IMR-90 (cell line): ENCODE results near the gene ZNF385D. TPM values are rescaled to one million over a fixed set of nuclear protein-coding genes. Genes with fewer than 3 reads are reported as not detected.

Experiments
- ATAC-seq: fragments of 200-7000 bp; cut with Tn5 transposase; 2 replicates; pipeline ENCODE4 v1.9.1; 2020; ENCODE audit warnings: low read depth, mild to moderate bottlenecking, moderate library complexity
- BruUV-seq: library from RNA; stranded (reverse); fragments of 400-500 nt; replicated peaks from 2 replicates; lab custom pipeline; 2021; lab: Mats Ljungman, UMichigan
- CTCF ChIA-PET: fragments of 300-600 bp; formaldehyde crosslinking; extraction: SDS; loops from one replicate; lab custom pipeline; 2021; ENCODE audit warnings: antibody characterized with exemption; lab: Yijun Ruan, JAX
- POLR2A ChIA-PET: fragments of 300-600 bp; sonication (Branson Sonifier 250); formaldehyde crosslinking; loops from one replicate; lab custom pipeline; 2022; ENCODE audit warnings: antibody characterized with exemption; ENCODE audit not compliant: unreplicated experiment; lab: Charles Lee
- DNase-seq: peaks from one replicate; pipeline ENCODE4 v3.0.0; 2013
- H2AFZ ChIP-seq: replicated peaks from 2 replicates; pipeline ENCODE3; 2013; ENCODE audit warnings: low read length, mild to moderate bottlenecking; ENCODE audit not compliant: poor library complexity
- H2AK5ac ChIP-seq: 2 replicates; pipeline ENCODE4 v1.6.1; 2013; ENCODE audit warnings: low read depth, low read length, inconsistent platforms
- H2AK9ac ChIP-seq: replicated peaks from 2 replicates; pipeline ENCODE3; 2013; ENCODE audit warnings: mild to moderate bottlenecking, low read depth, low read length, moderate library complexity; ENCODE audit not compliant: poor library complexity
- H2BK120ac ChIP-seq: 2 replicates; pipeline ENCODE4 v1.6.1; 2013; ENCODE audit warnings: low read depth, low read length, inconsistent platforms
- H2BK15ac ChIP-seq: 3 replicates; pipeline ENCODE4 v1.6.1; 2013; ENCODE audit warnings: low read depth, low read length, inconsistent platforms
- H2BK20ac ChIP-seq: 2 replicates; pipeline ENCODE4 v1.6.1; 2013; ENCODE audit warnings: low read depth, mild to moderate bottlenecking, inconsistent platforms, low read length, moderate library complexity
- H2BK5ac ChIP-seq: 2 replicates; pipeline ENCODE4 v1.6.1; 2013; ENCODE audit warnings: mild to moderate bottlenecking, low read depth, low read length, inconsistent platforms; ENCODE audit not compliant: poor library complexity, severe bottlenecking
- H3K14ac ChIP-seq: replicated peaks from 2 replicates; pipeline ENCODE4 v1.6.1; 2013; ENCODE audit warnings: low read depth, low read length, inconsistent platforms
- H3K18ac ChIP-seq: 2 replicates; pipeline ENCODE4 v1.6.1; 2013; ENCODE audit warnings: low read depth, low read length, control low read depth
- H3K23ac ChIP-seq: 2 replicates; pipeline ENCODE4 v1.6.1; 2013; ENCODE audit warnings: low read depth, low read length, inconsistent platforms
- H3K27ac ChIP-seq: 2 replicates; pipeline ENCODE4 v1.5.1; 2013; ENCODE audit warnings: mild to moderate bottlenecking, control low read depth, low read length; ENCODE audit not compliant: insufficient read depth
- H3K27me3 ChIP-seq: 2 replicates; pipeline ENCODE4 v1.6.1; 2013; ENCODE audit warnings: low read length; ENCODE audit not compliant: control insufficient read depth, insufficient read depth
- H3K36me3 ChIP-seq: 2 replicates; pipeline ENCODE4 v1.6.1; 2013; ENCODE audit warnings: low read length, mixed read lengths; ENCODE audit not compliant: control insufficient read depth, insufficient read depth
- H3K4ac ChIP-seq: 2 replicates; pipeline ENCODE4 v1.6.1; 2013; ENCODE audit warnings: low read depth, low read length, inconsistent platforms
- H3K4me1 ChIP-seq: 2 replicates; pipeline ENCODE4 v1.6.1; 2013; ENCODE audit warnings: low read length, mixed read lengths; ENCODE audit not compliant: control insufficient read depth, insufficient read depth
- H3K4me2 ChIP-seq: 2 replicates; pipeline ENCODE4 v1.6.1; 2013; ENCODE audit warnings: low read depth, mild to moderate bottlenecking, control low read depth, low read length, moderate library complexity
- H3K4me3 ChIP-seq: 2 replicates; pipeline ENCODE4 v1.5.1; 2013; ENCODE audit warnings: low read depth, mild to moderate bottlenecking, control low read depth, low read length, moderate library complexity; ENCODE audit not compliant: insufficient read depth
- H3K56ac ChIP-seq: 2 replicates; pipeline ENCODE4 v1.6.1; 2013; ENCODE audit warnings: low read length, inconsistent platforms; ENCODE audit not compliant: insufficient read depth; ENCODE audit errors: extremely low read depth
- H3K79me1 ChIP-seq, 2 experiments: 2 replicates each; pipeline ENCODE4 v1.6.1; 2013; ENCODE audit warnings: low read length in 2 of 2, inconsistent platforms in 1 of 2, low read depth in 1 of 2
- H3K9ac ChIP-seq: 2 replicates; pipeline ENCODE4 v1.6.1; 2013; ENCODE audit warnings: low read depth, low read length, control low read depth
- H3K9me1 ChIP-seq: 2 replicates; pipeline ENCODE4 v1.6.1; 2013; ENCODE audit warnings: low read length, inconsistent platforms; ENCODE audit not compliant: insufficient read depth
- H3K9me3 ChIP-seq: 2 replicates; pipeline ENCODE4 v1.6.1; 2013; ENCODE audit warnings: low read length; ENCODE audit not compliant: control insufficient read depth, insufficient read depth
- H4K20me1 ChIP-seq: 2 replicates; pipeline ENCODE4 v1.6.1; 2013; ENCODE audit warnings: low read length, inconsistent platforms; ENCODE audit not compliant: insufficient read depth
- H4K5ac ChIP-seq: 2 replicates; pipeline ENCODE4 v1.6.1; 2013; ENCODE audit warnings: mild to moderate bottlenecking, low read depth, low read length, control low read depth
- H4K8ac ChIP-seq, 2 experiments: 2 replicates each; pipeline ENCODE4 v1.6.1; 2013; ENCODE audit warnings: low read depth in 2 of 2, low read length in 2 of 2, control low read depth in 1 of 2, inconsistent platforms in 1 of 2
- H4K91ac ChIP-seq: 2 replicates; pipeline ENCODE4 v1.6.1; 2013; ENCODE audit warnings: low read depth, low read length, inconsistent platforms; ENCODE audit not compliant: insufficient read depth
- WGBS, 2 experiments: methylation state at CpG; one replicate each; pipeline versions ENCODE4 v1.1.5 to v1.1.7; 2013; ENCODE audit warnings: missing lambda C conversion rate in 2 of 2; ENCODE audit not compliant: insufficient read length in 1 of 2; ENCODE audit errors: extremely low coverage in 2 of 2; 5-methylcytosine and 5-hydroxymethylcytosine counted together
- dilution Hi-C: fragments of 300-500 bp; cut with HindIII; formaldehyde crosslinking; loops from one replicate; pipeline ENCODE4 v1.14.3; 2018; ENCODE audit warnings: low sequenced_read_pairs; ENCODE audit not compliant: unreplicated experiment
- in situ Hi-C: fragments of 300-500 bp; cut with MboI; formaldehyde crosslinking; loops from 3 replicates; pipeline ENCODE4 v1.14.3; 2019; ENCODE audit warnings: low sequenced_read_pairs, inconsistent platforms, mixed read lengths
- intact Hi-C: fragments of 100-400 bp; cut with micrococcal nuclease; formaldehyde crosslinking; loops from 2 replicates; pipeline ENCODE4 v1.10.0; 2022
- polyA plus RNA-seq, 3 experiments: library from polyadenylated mRNA; depleted of rRNA; stranded (reverse); fragments of >200 nt; gene quantifications; 2 replicates each; pipeline ENCODE4 v1.2.3, GENCODE V29; 2012; ENCODE audit warnings: low replicate concordance in 1 of 3
- total RNA-seq: library from RNA; depleted of rRNA; stranded (reverse); fragments of >200 nt; gene quantifications from 2 replicates; pipeline ENCODE4 v1.2.3, GENCODE V29; 2012
- TF ChIP-seq, protein P1 (sequence below): conservative IDR thresholded peaks from 2 replicates; pipeline ENCODE4 v1.5.1; 2012; ENCODE audit warnings: mild to moderate bottlenecking, low read depth, low read length, improper control_type of control experiment

Gene ZNF385D
- total and polyA plus RNA-seq, 2 of the 4 experiments (the other 2 are of a cell fraction) = 0.18 to 2.4 TPM

DNA sequence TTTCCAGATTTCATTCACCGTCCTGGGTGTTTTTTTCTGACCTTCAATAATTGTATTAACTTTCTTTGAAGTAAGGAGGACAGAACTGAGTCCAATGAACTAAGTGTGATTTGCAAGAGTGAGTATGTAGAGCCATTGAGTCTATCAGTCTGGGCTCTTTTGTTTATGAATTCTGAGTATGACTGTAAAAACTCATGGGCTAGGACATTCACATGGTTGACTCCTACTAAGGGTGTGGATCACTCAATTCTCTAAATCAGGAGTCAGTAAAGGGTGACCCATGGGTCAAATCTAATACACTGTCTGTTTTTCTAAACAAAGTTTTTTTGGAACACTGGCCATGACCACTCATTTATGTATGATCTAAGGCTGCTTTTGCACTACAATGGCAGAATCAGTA lies 269.0 kb downstream of the ZNF385D start:
- BruUV-seq = no TSS peak
- no CpG with 5 or more reads among the region's 1 CpG for WGBS, 2 experiments
- no peaks in the 10 kb centered on the region for H4K20me1 ChIP-seq
- no peak overlapping the region for H4K91ac ChIP-seq
- DNase-seq (no peak), ATAC-seq (no peak)
- H3K4me2 ChIP-seq = no peak overlapping the region
- in situ Hi-C loops = loop anchor here (10.0 to 25.0 kb wide), 2 partner anchors 967 to 1145 kb away; no protein-coding TSS in a partner anchor
- no peak overlapping the region for H2BK120ac ChIP-seq
- intact Hi-C loops = loop anchor here (5.0 to 10.0 kb wide), 2 partner anchors 465 to 633 kb away; no protein-coding TSS in a partner anchor
- TF ChIP-seq, protein P1, sequence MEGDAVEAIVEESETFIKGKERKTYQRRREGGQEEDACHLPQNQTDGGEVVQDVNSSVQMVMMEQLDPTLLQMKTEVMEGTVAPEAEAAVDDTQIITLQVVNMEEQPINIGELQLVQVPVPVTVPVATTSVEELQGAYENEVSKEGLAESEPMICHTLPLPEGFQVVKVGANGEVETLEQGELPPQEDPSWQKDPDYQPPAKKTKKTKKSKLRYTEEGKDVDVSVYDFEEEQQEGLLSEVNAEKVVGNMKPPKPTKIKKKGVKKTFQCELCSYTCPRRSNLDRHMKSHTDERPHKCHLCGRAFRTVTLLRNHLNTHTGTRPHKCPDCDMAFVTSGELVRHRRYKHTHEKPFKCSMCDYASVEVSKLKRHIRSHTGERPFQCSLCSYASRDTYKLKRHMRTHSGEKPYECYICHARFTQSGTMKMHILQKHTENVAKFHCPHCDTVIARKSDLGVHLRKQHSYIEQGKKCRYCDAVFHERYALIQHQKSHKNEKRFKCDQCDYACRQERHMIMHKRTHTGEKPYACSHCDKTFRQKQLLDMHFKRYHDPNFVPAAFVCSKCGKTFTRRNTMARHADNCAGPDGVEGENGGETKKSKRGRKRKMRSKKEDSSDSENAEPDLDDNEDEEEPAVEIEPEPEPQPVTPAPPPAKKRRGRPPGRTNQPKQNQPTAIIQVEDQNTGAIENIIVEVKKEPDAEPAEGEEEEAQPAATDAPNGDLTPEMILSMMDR = no peak
- dilution Hi-C loops = no loop called here
- H3K23ac ChIP-seq = no peak overlapping the region
- H2AK9ac ChIP-seq = no peak overlapping the region
- no peaks in the 10 kb centered on the region for H3K9me3 ChIP-seq
- H2BK5ac ChIP-seq = no peak overlapping the region
- no peak overlapping the region for H4K8ac ChIP-seq
- no peak overlapping the region for H2BK20ac ChIP-seq
- no peak overlapping the region for H3K9ac ChIP-seq
- H3K14ac ChIP-seq = no peak overlapping the region
- H3K36me3 ChIP-seq = no peaks in the 10 kb centered on the region
- H3K27ac ChIP-seq = no peak overlapping the region
- no peak overlapping the region for H2AK5ac ChIP-seq
- H3K18ac ChIP-seq = no peak overlapping the region
- ChIA-PET POLR2A (no interaction called here), CTCF (no interaction called here)
- H2AFZ ChIP-seq = no peak overlapping the region
- H3K4me3 ChIP-seq = no peak overlapping the region
- no peaks in the 10 kb centered on the region for H3K79me1 ChIP-seq
- no peak overlapping the region for H2BK15ac ChIP-seq
- H3K56ac ChIP-seq = no peak overlapping the region
- no peak overlapping the region for H3K4ac ChIP-seq
- no peaks in the 10 kb centered on the region for H3K4me1 ChIP-seq
- H4K5ac ChIP-seq = no peak overlapping the region
- H3K9me1 ChIP-seq = no peaks in the 10 kb centered on the region
- no peaks in the 10 kb centered on the region for H3K27me3 ChIP-seq
